PC-9 (cell line): ENCODE data around the gene TCF20. TPM values are rescaled to one million over a fixed set of nuclear protein-coding genes. Genes with fewer than 3 reads are reported as not detected.

Experiments
- BruUV-seq: library from RNA; stranded (reverse); fragments of 400-500 nt; replicated peaks from 2 replicates; lab custom pipeline; 2021; lab: Mats Ljungman, UMichigan
- CTCF ChIA-PET: fragments of 300-600 bp; sonication (Branson Sonifier 250); formaldehyde crosslinking; loops from one replicate; lab custom pipeline; 2022; ENCODE audit warnings: antibody characterized with exemption; lab: Charles Lee
- POLR2A ChIA-PET: fragments of 300-600 bp; sonication (Branson Sonifier 250); formaldehyde crosslinking; loops from one replicate; lab custom pipeline; 2022; ENCODE audit warnings: antibody characterized with exemption; ENCODE audit not compliant: unreplicated experiment; lab: Charles Lee
- DNase-seq, 2 experiments: peaks; one replicate each; pipeline versions ENCODE4 v3.0.0 to v3.0.0-alpha.2; 2015 to 2022; ENCODE audit warnings: mixed read lengths in 1 of 2
- H2AFZ ChIP-seq: fragments of 200-600 bp; sonication (generic); 2 replicates; pipeline ENCODE4 v1.8.1; 2017; ENCODE audit warnings: antibody characterized with exemption
- H3F3A ChIP-seq: fragments of 200-600 bp; sonication (generic); 2 replicates; pipeline ENCODE4 v1.8.1; 2017; ENCODE audit warnings: antibody characterized with exemption, mild to moderate bottlenecking, low read depth; ENCODE audit not compliant: insufficient read depth
- H3K27ac ChIP-seq: fragments of 200-600 bp; sonication (generic); 2 replicates; pipeline ENCODE4 v1.6.1; 2016; ENCODE audit warnings: mixed run types
- H3K27me3 ChIP-seq: fragments of 200-600 bp; sonication (generic); 2 replicates; pipeline ENCODE4 v1.6.1; 2016; ENCODE audit warnings: low read depth, mixed run types; ENCODE audit not compliant: insufficient read depth
- H3K36me3 ChIP-seq: fragments of 200-600 bp; sonication (generic); 2 replicates; pipeline ENCODE4 v1.6.1; 2016; ENCODE audit warnings: low read depth, mixed run types
- H3K4me1 ChIP-seq: fragments of 200-600 bp; sonication (generic); replicated peaks from 2 replicates; pipeline ENCODE4 v1.6.1; 2016; ENCODE audit warnings: mixed run types; ENCODE audit not compliant: insufficient read depth
- H3K4me2 ChIP-seq: fragments of 200-600 bp; sonication (generic); 2 replicates; pipeline ENCODE4 v1.6.1; 2017; ENCODE audit warnings: mixed run types
- H3K4me3 ChIP-seq: fragments of 200-600 bp; sonication (generic); 2 replicates; pipeline ENCODE4 v1.6.1; 2016; ENCODE audit warnings: mixed run types
- H3K79me2 ChIP-seq: fragments of 200-600 bp; sonication (generic); 2 replicates; pipeline ENCODE4 v1.6.1; 2017; ENCODE audit warnings: low read depth, mixed run types
- H3K9me2 ChIP-seq: fragments of 200-600 bp; sonication (generic); 2 replicates; pipeline ENCODE4 v1.8.1; 2017; ENCODE audit warnings: mild to moderate bottlenecking; ENCODE audit not compliant: insufficient read depth
- H3K9me3 ChIP-seq: fragments of 200-600 bp; sonication (generic); 2 replicates; pipeline ENCODE4 v1.8.1; 2016; ENCODE audit warnings: low read depth; ENCODE audit not compliant: insufficient read depth
- H4K20me1 ChIP-seq: fragments of 200-600 bp; sonication (generic); 2 replicates; pipeline ENCODE4 v1.8.1; 2017; ENCODE audit not compliant: insufficient read depth
- EZH2 ChIP-seq: fragments of 200-600 bp; sonication (generic); IDR thresholded peaks from 2 replicates; pipeline ENCODE4 v1.8.0; 2017; ENCODE audit warnings: antibody characterized with exemption, low read depth
- intact Hi-C: fragments of 100-400 bp; cut with micrococcal nuclease; formaldehyde crosslinking; loops from one replicate; pipeline ENCODE4 v1.10.0; 2022; ENCODE audit not compliant: unreplicated experiment
- total RNA-seq: library from RNA; stranded (reverse); gene quantifications from 2 replicates; pipeline ENCODE4 v1.2.3, GENCODE V29; 2021
- TF ChIP-seq, protein P1 (sequence below): fragments of 200-600 bp; sonication (generic); conservative IDR thresholded peaks from 2 replicates; pipeline ENCODE4 v1.6.1; 2017; ENCODE audit warnings: mixed run types, antibody characterized with exemption, mild to moderate bottlenecking, moderate library complexity

Gene TCF20
- total RNA-seq, 1 experiment from 2014 or later = 79.1 TPM

DNA sequence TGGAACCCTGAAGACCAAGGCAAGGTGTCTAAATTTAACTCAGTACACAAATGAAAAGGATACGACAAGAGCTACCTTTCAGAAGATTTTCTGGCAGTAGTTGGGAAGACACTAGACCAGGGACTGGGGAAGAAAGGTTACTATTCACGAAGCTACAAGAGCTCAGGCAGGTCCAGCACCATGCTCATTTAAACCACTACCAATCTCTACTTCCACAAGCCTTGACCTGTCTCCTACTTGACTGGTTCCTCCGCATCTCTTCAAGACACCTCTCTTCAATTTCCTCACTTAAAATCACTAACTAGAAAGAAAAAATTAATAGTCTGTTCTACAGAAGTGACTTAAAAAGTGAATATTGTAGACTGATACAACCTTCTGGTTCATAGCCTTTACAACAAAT is 22.9 kb downstream of the TCF20 start:
- H3K9me3 ChIP-seq = no peaks in the 10 kb centered on the region
- H3K27me3 ChIP-seq = no peaks in the 10 kb centered on the region
- intact Hi-C loops = no loop called here
- peaks cover 21% of the 10 kb centered on the region; the same call in 1 of the 2 replicates for H3F3A ChIP-seq
- H3K27ac ChIP-seq = no peak overlapping the region
- H3K9me2 ChIP-seq = no peaks in the 10 kb centered on the region
- H4K20me1 ChIP-seq = peaks cover 71% of the 10 kb centered on the region
- H3K4me3 ChIP-seq = no peak overlapping the region
- H2AFZ ChIP-seq = no peak overlapping the region
- H3K4me1 ChIP-seq = no peaks in the 10 kb centered on the region
- ChIA-PET CTCF (no interaction called here), POLR2A (no interaction called here)
- H3K36me3 ChIP-seq = 0 out of 2 replicates have a peak, but pooled peaks cover 12% of the 10 kb centered on the region
- DNase-seq = no peak
- no peak for TF ChIP-seq EZH2
- TF ChIP-seq, protein P1, sequence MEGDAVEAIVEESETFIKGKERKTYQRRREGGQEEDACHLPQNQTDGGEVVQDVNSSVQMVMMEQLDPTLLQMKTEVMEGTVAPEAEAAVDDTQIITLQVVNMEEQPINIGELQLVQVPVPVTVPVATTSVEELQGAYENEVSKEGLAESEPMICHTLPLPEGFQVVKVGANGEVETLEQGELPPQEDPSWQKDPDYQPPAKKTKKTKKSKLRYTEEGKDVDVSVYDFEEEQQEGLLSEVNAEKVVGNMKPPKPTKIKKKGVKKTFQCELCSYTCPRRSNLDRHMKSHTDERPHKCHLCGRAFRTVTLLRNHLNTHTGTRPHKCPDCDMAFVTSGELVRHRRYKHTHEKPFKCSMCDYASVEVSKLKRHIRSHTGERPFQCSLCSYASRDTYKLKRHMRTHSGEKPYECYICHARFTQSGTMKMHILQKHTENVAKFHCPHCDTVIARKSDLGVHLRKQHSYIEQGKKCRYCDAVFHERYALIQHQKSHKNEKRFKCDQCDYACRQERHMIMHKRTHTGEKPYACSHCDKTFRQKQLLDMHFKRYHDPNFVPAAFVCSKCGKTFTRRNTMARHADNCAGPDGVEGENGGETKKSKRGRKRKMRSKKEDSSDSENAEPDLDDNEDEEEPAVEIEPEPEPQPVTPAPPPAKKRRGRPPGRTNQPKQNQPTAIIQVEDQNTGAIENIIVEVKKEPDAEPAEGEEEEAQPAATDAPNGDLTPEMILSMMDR = no peak
- H3K79me2 ChIP-seq = peaks cover 90% of the 10 kb centered on the region
- H3K4me2 ChIP-seq = no peak overlapping the region
- BruUV-seq = no TSS peak

DNA sequence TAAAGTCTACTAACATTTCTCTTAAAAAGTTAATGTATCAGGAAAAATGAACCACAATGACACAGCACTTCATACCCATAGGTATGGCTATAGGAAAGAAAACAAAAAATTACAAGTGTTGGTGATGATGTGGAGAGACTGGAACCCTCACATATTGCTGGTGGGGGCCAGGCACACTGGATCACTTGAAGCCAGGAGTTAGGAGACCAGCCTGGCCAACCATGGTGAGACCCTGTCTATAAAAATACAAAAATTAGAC is 26.7 kb downstream of the TCF20 start:
- H3K36me3 ChIP-seq = 0 out of 2 replicates have a peak, but pooled peaks cover 13% of the 10 kb centered on the region
- H3K4me2 ChIP-seq = no peak overlapping the region
- no peaks in the 10 kb centered on the region for H3K9me3 ChIP-seq
- no peaks in the 10 kb centered on the region for H3K27me3 ChIP-seq
- ChIA-PET POLR2A (no interaction called here), CTCF (no interaction called here)
- H3K9me2 ChIP-seq = no peaks in the 10 kb centered on the region
- H3K4me3 ChIP-seq = no peak overlapping the region
- no peak for DNase-seq
- no TSS peak for BruUV-seq
- H3K4me1 ChIP-seq = no peaks in the 10 kb centered on the region
- TF ChIP-seq, protein P1 = no peak
- TF ChIP-seq EZH2 = no peak
- H4K20me1 ChIP-seq = peaks cover 51% of the 10 kb centered on the region
- H3K79me2 ChIP-seq = peaks cover 90% of the 10 kb centered on the region
- peak overlapping the region; percentile 2; the same call in 1 of the 2 replicates for H3K27ac ChIP-seq
- peaks cover 13% of the 10 kb centered on the region; the same call in 1 of the 2 replicates for H3F3A ChIP-seq
- intact Hi-C loops = no loop called here
- H2AFZ ChIP-seq = no peak overlapping the region

DNA sequence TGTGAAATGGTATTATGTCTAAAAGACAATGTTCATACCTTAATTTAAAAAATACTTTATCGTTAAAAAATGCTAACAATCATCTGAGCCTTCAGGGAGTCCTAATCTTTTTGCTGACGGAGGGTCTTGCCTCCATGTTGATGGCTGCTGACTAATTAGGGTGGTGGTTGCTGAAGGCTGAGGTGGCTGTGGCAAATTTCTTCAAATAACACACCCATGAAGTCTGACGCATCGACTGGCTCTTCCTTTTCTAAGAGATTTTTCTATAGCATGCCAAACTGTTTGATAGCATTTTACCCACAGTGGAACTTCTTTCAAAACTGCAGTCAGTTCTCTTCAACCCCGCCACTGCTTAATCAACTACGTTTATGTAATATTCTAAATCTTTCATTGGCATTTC is 33.6 kb downstream of the TCF20 start:
- Histone ChIP-seq H3K27me3 (no peaks in the 10 kb centered on the region), H3K9me2 (no peaks in the 10 kb centered on the region), H3K79me2 (peaks cover 98% of the 10 kb centered on the region), H3K36me3 (0 out of 2 replicates have a peak, but pooled peaks cover 5% of the 10 kb centered on the region), H3K4me2 (no peak overlapping the region), H4K20me1 (peaks cover 57% of the 10 kb centered on the region), H3K27ac (no peak overlapping the region), H2AFZ (no peak overlapping the region), H3K4me3 (no peak overlapping the region), H3K4me1 (no peaks in the 10 kb centered on the region), H3F3A (peaks cover 14% of the 10 kb centered on the region; the same call in 1 of the 2 replicates), H3K9me3 (peaks cover 6% of the 10 kb centered on the region; the same call in 1 of the 2 replicates)
- DNase-seq = no peak
- ChIA-PET CTCF (no interaction called here), POLR2A (no interaction called here)
- intact Hi-C loops = no loop called here
- BruUV-seq = no TSS peak
- TF ChIP-seq, protein P1 = no peak
- no peak for TF ChIP-seq EZH2
